ENCODE results near the gene KCNK1.
A peak's percentile ranks its signal among the peaks of the same experiment; 100 is the strongest.

The KCNK1 gene

GRCh38 chr1:233613252-233614172 lies at the start of gene KCNK1:
TSS of gene KCNK1 (plus strand) at chr1:233614106. CDS start at chr1:233614172, 66 bp downstream.
- peak; percentile 77 for DNase-seq (ENCODE audit: low read depth)

GRCh38 chr1:233565313-233565712 lies 48.6 kb upstream of the KCNK1 start:
- DNase-seq (ENCODE audit: low read depth): no peak

GRCh38 chr1:233566886-233567285 lies 47.0 kb upstream of the KCNK1 start:
- no peak for DNase-seq (ENCODE audit: low read depth)

- peak; percentile 11 for DNase-seq (ENCODE audit: low read depth)
Measured at GRCh38 chr1:233569636-233570035, 44.3 kb upstream of the KCNK1 start.

- DNase-seq (ENCODE audit: low read depth): no peak
Measured at GRCh38 chr1:233570216-233570615, 43.7 kb upstream of the KCNK1 start.

- DNase-seq (ENCODE audit: low read depth): no peak
Measured at GRCh38 chr1:233570706-233571105, 43.2 kb upstream of the KCNK1 start.

GRCh38 chr1:233572896-233573295 lies 41.0 kb upstream of the KCNK1 start:
- DNase-seq (ENCODE audit: low read depth): no peak

GRCh38 chr1:233575450-233575849 lies 38.5 kb upstream of the KCNK1 start:
- DNase-seq (ENCODE audit: low read depth): no peak

GRCh38 chr1:233582439-233582838 lies 31.5 kb upstream of the KCNK1 start:
- DNase-seq (ENCODE audit: low read depth): no peak

- no peak for DNase-seq (ENCODE audit: low read depth)
Measured at GRCh38 chr1:233584376-233584775, 29.5 kb upstream of the KCNK1 start.

- no peak for DNase-seq (ENCODE audit: low read depth)
Measured at GRCh38 chr1:233584931-233585330, 29.0 kb upstream of the KCNK1 start.

GRCh38 chr1:233586301-233586700 lies 27.6 kb upstream of the KCNK1 start:
- no peak for DNase-seq (ENCODE audit: low read depth)

GRCh38 chr1:233587196-233587595 lies 26.7 kb upstream of the KCNK1 start:
- DNase-seq (ENCODE audit: low read depth): no peak

GRCh38 chr1:233587958-233588799 lies 25.7 kb upstream of the KCNK1 start:
- no peak for DNase-seq (ENCODE audit: low read depth)

GRCh38 chr1:233597489-233597901 lies 16.4 kb upstream of the KCNK1 start:
- DNase-seq (ENCODE audit: low read depth): peak; percentile 14

- DNase-seq (ENCODE audit: low read depth): peak; percentile 3
Measured at GRCh38 chr1:233598891-233599541, 14.9 kb upstream of the KCNK1 start.

GRCh38 chr1:233599542-233600073 lies 14.3 kb upstream of the KCNK1 start:
- no peak for DNase-seq (ENCODE audit: low read depth)

GRCh38 chr1:233600488-233600887 lies 13.4 kb upstream of the KCNK1 start:
- DNase-seq (ENCODE audit: low read depth): no peak

GRCh38 chr1:233603478-233603877 lies 10.4 kb upstream of the KCNK1 start:
- DNase-seq (ENCODE audit: low read depth): peak; percentile 4

GRCh38 chr1:233605205-233605604 lies 8.7 kb upstream of the KCNK1 start:
- DNase-seq (ENCODE audit: low read depth): no peak

- no peak for DNase-seq (ENCODE audit: low read depth)
Measured at GRCh38 chr1:233606813-233607212, 7.1 kb upstream of the KCNK1 start.

Data from EH (cell line).